ENCODE results near the gene PFKL. TPM values are rescaled to one million over a fixed set of nuclear protein-coding genes. Genes with fewer than 3 reads are reported as not detected.

The PFKL gene
- total RNA-seq, 4 donors from 2014 or later = 68.5 to 103 (median 96.8) TPM

DNA sequence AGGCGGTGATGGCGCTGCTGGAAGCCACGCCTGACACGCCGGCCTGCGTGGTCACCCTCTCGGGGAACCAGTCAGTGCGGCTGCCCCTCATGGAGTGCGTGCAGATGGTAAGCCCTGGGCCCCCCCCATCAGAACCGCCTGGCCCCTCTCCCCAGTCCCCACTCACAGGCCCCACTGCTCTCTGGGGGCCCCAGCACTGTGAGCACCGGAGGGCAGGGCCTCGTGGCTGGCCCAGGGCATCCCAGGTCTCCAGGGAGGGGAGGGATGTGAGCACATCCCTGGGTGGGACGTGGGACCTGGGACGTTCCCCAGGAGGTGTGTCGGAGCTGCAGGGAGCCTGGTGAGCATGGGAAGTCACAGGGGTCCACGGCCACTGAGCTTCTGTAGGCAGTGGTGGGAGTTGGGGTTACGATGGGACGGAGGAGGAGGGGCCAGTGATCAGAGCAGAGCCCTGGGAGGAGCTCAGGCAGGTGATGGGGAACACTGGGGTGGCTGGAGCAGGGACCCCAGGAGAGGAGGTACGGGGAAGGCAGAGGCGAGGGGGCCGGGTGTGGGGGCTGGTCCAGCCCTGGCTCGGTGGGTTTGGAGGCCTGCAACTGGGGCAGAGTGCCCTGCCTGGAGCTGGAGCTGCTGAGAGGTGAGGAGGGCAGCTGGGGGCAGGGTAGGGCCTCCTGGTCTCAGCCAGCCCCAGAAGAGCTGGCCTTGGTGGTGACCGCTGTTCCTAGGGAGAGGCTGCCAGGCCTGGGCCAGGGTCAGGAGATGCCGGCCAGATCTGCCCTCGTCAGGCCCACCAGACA is 18.8 kb downstream of the PFKL start:
- Histone ChIP-seq H3K4me3 (replicated peaks in 1 of 3) (no peak overlapping the region), H3K9me3 (no peaks in the 10 kb centered on the region), H3K27me3 (no peaks in the 10 kb centered on the region), H3K36me3 (peaks cover 22% of the 10 kb centered on the region in 2 donors), H3K27ac (no peak overlapping the region), H3K4me1 (no peaks in the 10 kb centered on the region)
- intact Hi-C loops (cut with DNase I) = no loop called here
- 95 to 97% methylated on average over 12 of the region's 25 CpGs for WGBS, 2 donors
- TF ChIP-seq POLR2A (IDR thresholded peaks at IDR 0.05) = no peak
- DNase-seq = no peak

DNA sequence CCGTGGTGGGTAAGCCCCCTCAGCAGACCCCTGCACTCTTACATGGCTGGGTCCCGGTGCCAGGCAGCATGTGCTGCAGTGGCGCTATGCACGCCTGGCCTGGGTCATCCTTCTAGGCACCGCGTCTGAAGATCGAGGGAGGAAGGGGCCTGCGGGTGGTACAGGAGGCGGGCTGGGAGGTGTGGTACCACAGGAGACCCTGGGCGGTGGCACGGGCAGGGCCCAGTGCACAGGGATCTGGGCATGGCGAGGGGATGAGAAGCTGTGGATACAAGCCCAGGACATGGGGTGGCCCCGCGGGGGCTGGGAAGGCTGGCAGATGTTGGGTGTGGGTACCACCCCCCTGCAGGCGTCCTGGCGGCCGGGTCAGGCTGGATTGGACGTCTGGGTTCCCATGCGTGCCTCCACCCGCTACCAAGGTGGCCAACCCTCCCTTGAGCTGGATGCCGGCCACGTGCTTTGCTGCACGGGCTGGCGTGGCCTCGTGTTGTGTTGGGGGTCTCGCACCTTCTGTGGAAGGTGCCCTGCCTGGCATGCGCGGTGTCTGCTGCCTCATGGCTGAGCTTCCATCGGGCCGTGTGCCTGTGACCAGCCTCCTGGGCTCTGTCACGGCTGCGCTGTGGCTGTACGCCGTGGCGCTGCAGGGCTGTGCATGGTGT is 19.7 kb downstream of the PFKL start:
- TF ChIP-seq, protein P1, sequence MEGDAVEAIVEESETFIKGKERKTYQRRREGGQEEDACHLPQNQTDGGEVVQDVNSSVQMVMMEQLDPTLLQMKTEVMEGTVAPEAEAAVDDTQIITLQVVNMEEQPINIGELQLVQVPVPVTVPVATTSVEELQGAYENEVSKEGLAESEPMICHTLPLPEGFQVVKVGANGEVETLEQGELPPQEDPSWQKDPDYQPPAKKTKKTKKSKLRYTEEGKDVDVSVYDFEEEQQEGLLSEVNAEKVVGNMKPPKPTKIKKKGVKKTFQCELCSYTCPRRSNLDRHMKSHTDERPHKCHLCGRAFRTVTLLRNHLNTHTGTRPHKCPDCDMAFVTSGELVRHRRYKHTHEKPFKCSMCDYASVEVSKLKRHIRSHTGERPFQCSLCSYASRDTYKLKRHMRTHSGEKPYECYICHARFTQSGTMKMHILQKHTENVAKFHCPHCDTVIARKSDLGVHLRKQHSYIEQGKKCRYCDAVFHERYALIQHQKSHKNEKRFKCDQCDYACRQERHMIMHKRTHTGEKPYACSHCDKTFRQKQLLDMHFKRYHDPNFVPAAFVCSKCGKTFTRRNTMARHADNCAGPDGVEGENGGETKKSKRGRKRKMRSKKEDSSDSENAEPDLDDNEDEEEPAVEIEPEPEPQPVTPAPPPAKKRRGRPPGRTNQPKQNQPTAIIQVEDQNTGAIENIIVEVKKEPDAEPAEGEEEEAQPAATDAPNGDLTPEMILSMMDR (IDR thresholded peaks at IDR 0.05) = no peak
- TF ChIP-seq POLR2A (IDR thresholded peaks at IDR 0.05) = no peak
- WGBS, 2 donors = 95 to 98% methylated on average over 22 to 24 of the region's 35 CpGs
- H3K4me3 ChIP-seq (replicated peaks in 1 of 3) = no peak overlapping the region
- H3K4me1 ChIP-seq = no peaks in the 10 kb centered on the region
- H3K27ac ChIP-seq = no peak overlapping the region
- peaks cover 26 to 27% of the 10 kb centered on the region in 2 donors for H3K36me3 ChIP-seq
- intact Hi-C loops (cut with DNase I) = no loop called here
- no peak for DNase-seq
- H3K9me3 ChIP-seq = no peaks in the 10 kb centered on the region
- H3K27me3 ChIP-seq = no peaks in the 10 kb centered on the region

DNA sequence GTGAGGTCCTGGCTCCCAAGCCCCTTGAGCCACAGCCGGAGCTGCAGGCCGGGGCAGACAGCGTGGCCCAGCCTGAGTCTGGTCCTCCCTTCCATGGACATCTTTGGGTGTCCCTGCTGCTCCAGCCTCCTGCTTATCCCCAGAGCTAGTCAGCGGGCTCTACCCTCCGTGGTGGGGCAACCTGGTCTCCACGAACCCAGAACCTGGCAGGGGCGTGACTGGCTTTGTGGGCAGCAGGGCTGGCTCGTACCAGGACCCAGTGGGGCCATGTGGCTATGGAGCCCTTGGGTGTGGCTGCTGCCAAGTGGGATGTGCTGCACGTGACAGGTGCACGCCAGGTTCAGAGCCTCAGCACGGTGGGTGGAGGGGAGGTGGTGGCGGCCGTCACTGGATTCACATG is 21.0 kb downstream of the PFKL start:
- intact Hi-C loops (cut with DNase I) = no loop called here
- TF ChIP-seq POLR2A (IDR thresholded peaks at IDR 0.05) = no peak
- TF ChIP-seq, protein P1 (IDR thresholded peaks at IDR 0.05) = no peak
- H3K4me3 ChIP-seq (replicated peaks in 1 of 3) = no peak overlapping the region
- no peak overlapping the region for H3K27ac ChIP-seq
- H3K27me3 ChIP-seq = no peaks in the 10 kb centered on the region
- no peaks in the 10 kb centered on the region for H3K4me1 ChIP-seq
- no peak for DNase-seq
- whole genome bisulfite sequencing, 2 donors = 90 to 94% methylated on average over 6 to 8 of the region's 13 CpGs
- no peaks in the 10 kb centered on the region for H3K9me3 ChIP-seq
- peaks cover 37 to 40% of the 10 kb centered on the region in 2 donors for H3K36me3 ChIP-seq

DNA sequence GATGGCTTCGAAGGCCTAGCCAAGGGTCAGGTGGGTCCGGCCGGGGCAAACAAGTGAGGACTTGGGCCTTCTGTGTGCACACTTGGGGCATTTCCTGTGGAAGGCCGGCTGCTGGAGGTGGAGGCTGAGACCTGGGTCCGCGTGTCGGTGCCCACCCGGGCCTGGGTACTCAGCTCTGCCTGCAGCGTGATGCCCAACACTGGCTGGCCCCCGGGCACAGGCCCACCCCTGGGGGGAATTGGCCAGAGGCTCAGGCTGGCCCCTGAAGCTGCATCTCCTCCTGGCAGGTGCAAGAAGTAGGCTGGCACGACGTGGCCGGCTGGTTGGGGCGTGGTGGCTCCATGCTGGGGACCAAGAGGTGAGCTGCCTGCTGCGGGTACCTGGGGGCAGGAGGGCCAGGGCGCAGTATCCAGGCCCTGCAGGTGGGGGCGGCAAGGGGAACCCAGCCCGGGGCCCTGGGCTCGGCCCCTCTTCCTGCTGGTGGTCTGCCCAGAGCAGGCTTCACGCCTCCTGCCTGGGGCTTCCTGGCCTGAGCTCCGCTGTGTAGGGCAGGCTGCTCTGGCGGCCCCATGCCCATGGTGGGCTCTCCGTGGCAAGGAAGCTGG is 22.1 kb downstream of the PFKL start:
- WGBS, 2 donors = 99 to 100% methylated on average over 11 of the region's 23 CpGs
- H3K36me3 ChIP-seq = peaks cover 34 to 43% of the 10 kb centered on the region in 2 donors
- H3K9me3 ChIP-seq = no peaks in the 10 kb centered on the region
- H3K27ac ChIP-seq = no peak overlapping the region
- no peaks in the 10 kb centered on the region for H3K4me1 ChIP-seq
- DNase-seq = no peak
- intact Hi-C loops (cut with DNase I) = no loop called here
- H3K4me3 ChIP-seq (replicated peaks in 1 of 3) = no peak overlapping the region
- TF ChIP-seq POLR2A (IDR thresholded peaks at IDR 0.05) = no peak
- TF ChIP-seq, protein P1 (IDR thresholded peaks at IDR 0.05) = no peak
- H3K27me3 ChIP-seq = no peaks in the 10 kb centered on the region

DNA sequence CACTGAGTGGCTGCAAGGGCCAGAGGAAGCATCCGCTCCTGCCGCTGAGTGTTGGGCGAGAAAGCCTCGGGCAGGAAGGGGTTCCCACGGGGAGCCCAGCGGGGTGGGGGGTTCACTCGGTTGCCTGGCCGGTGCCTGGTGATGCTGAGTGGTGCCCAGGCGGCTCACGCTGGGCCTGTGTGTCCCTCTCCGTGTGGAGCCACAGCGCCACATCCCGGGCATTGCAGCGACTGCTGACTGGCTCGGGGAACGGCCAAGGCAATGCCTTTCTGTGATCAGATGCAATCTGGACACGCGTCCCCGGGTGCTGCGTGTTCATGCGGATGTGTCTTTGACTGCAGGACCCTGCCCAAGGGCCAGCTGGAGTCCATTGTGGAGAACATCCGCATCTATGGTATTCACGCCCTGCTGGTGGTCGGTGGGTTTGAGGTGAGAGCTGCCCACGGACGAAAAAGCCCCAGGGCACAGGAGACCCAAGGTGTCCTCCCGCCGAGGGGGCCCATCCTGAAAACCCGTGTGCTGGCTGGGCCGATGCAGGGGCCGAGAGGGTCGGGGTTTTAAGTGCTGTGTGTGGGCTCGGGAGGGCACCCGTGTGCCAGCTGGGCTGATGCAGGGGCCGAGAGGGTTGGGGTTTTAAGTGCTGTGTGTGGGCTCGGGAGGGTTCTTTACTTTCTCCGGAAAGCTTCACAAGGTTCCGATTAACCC is 22.9 kb downstream of the PFKL start:
- Histone ChIP-seq H3K36me3 (peaks cover 33 to 48% of the 10 kb centered on the region in 2 donors), H3K4me3 (replicated peaks in 1 of 3) (no peak overlapping the region), H3K9me3 (no peaks in the 10 kb centered on the region), H3K27me3 (no peaks in the 10 kb centered on the region), H3K27ac (no peak overlapping the region), H3K4me1 (no peaks in the 10 kb centered on the region)
- 92 to 96% methylated on average over 26 to 35 of the region's 38 CpGs for WGBS, 2 donors
- DNase-seq = no peak
- no peak for TF ChIP-seq POLR2A (IDR thresholded peaks at IDR 0.05)
- TF ChIP-seq, protein P1 (IDR thresholded peaks at IDR 0.05) = no peak
- intact Hi-C loops (cut with DNase I) = no loop called here

All from thyroid gland (tissue), 4 donors.